Cardiac muscle cell (in vitro differentiated cells and primary cell): ENCODE data around the gene CDH4. TPM values are rescaled to one million over a fixed set of nuclear protein-coding genes. Genes with fewer than 3 reads are reported as not detected.

Experiments used
- DNase-seq, 2 donors: peaks; one replicate each; pipeline versions ENCODE4 v3.0.0 to v3.0.0-alpha.2; 2010 to 2017; ENCODE audit warnings: low read depth in 1 of 2, low spot score in 1 of 2
- H3K27ac ChIP-seq: fragments of 200-600 bp; sonication (generic); 2 replicates; pipeline ENCODE4 v1.5.1; 2016
- H3K27me3 ChIP-seq: fragments of 200-600 bp; sonication (generic); 2 replicates; pipeline ENCODE4 v1.6.0; 2016; ENCODE audit warnings: control low read depth
- H3K36me3 ChIP-seq: fragments of 200-600 bp; sonication (generic); 2 replicates; pipeline ENCODE4 v1.5.1; 2016; ENCODE audit warnings: control low read depth
- H3K4me1 ChIP-seq: fragments of 200-600 bp; sonication (generic); 2 replicates; pipeline ENCODE4 v1.8.1; 2017; ENCODE audit warnings: low read depth, mild to moderate bottlenecking, mixed run types
- H3K4me3 ChIP-seq: fragments of 200-600 bp; sonication (generic); 2 replicates; pipeline ENCODE4 v1.5.1; 2016; ENCODE audit warnings: mild to moderate bottlenecking
- H3K9me3 ChIP-seq: fragments of 200-600 bp; sonication (generic); 2 replicates; pipeline ENCODE4 v1.5.1; 2017; ENCODE audit warnings: low read depth, mild to moderate bottlenecking, control low read depth
- polyA plus RNA-seq: library from polyadenylated mRNA; unstranded; fragments of >200 nt; fragmentation: Nextera tagmentation; extraction: Ambion mirVana; gene quantifications from 2 replicates; pipeline ENCODE4 v1.2.1, GENCODE V29; 2016
- total RNA-seq: library from RNA; depleted of rRNA; stranded (reverse); fragments of >200 nt; gene quantifications from 2 replicates; pipeline ENCODE4 v1.2.3, GENCODE V29; 2016
- TF ChIP-seq, protein P1 (sequence below): IDR thresholded peaks from 2 replicates; pipeline ENCODE4 v1.5.1; 2012; ENCODE audit warnings: low read depth, mild to moderate bottlenecking, low read length

Gene CDH4
- total and polyA plus RNA-seq, 2 experiments from 2014 or later: 0.43 to 0.80 TPM

DNA sequence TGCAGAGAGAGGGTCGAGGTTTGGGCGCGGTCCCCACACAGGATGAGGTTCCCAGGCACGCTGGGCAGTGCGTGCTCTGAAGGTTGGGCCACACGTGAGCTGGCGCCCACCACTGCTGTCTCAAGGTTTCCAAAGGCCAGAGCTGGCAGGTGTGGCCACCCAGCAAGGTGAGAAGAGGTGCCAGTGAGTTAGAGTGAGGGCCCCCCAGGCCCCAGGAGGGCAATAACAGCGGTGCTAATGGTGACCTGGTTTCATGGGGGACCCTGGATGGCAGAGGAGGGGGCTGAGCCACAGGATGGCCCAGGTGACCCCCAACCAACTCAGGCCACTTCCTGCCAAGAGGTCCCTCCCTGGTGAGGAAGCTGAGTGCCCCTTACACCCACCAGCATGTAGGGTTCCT is 628.6 kb downstream of the CDH4 start:
- H3K9me3 ChIP-seq: no peaks in the 10 kb centered on the region
- no peak for DNase-seq
- H3K27ac ChIP-seq: no peak overlapping the region
- no peaks in the 10 kb centered on the region for H3K27me3 ChIP-seq
- no peaks in the 10 kb centered on the region for H3K36me3 ChIP-seq
- H3K4me1 ChIP-seq: no peaks in the 10 kb centered on the region
- H3K4me3 ChIP-seq: no peak overlapping the region
- TF ChIP-seq, protein P1, sequence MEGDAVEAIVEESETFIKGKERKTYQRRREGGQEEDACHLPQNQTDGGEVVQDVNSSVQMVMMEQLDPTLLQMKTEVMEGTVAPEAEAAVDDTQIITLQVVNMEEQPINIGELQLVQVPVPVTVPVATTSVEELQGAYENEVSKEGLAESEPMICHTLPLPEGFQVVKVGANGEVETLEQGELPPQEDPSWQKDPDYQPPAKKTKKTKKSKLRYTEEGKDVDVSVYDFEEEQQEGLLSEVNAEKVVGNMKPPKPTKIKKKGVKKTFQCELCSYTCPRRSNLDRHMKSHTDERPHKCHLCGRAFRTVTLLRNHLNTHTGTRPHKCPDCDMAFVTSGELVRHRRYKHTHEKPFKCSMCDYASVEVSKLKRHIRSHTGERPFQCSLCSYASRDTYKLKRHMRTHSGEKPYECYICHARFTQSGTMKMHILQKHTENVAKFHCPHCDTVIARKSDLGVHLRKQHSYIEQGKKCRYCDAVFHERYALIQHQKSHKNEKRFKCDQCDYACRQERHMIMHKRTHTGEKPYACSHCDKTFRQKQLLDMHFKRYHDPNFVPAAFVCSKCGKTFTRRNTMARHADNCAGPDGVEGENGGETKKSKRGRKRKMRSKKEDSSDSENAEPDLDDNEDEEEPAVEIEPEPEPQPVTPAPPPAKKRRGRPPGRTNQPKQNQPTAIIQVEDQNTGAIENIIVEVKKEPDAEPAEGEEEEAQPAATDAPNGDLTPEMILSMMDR: no peak

- DNase-seq: no peak
- Histone ChIP-seq H3K4me1 (no peaks in the 10 kb centered on the region), H3K36me3 (no peaks in the 10 kb centered on the region), H3K27ac (no peak overlapping the region), H3K4me3 (no peak overlapping the region), H3K27me3 (no peaks in the 10 kb centered on the region), H3K9me3 (no peaks in the 10 kb centered on the region)
- TF ChIP-seq, protein P1: no peak
These were observed 629.4 kb downstream of the CDH4 start for GRCh38 chr20:61881416-61881815.

DNA sequence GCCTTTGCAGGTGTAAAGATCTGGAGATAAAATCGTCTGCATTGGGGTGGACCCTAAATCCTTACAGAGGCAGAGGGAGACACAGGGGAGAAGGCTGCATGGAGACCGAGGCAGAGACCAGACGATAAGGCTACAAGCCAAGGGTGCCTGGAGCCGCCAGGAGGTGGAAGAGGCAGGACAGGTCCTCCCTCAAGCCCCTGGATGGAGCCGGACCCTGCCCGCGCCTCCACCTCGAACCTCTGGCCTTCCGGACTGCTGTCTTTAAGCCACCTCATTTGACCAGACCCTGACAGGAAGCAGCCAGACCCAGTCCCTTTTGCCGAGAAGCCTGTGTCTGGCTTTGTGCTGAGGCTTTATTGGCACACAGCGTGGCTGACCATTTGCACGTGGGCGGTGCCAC is 629.8 kb downstream of the CDH4 start:
- DNase-seq: no peak
- no peaks in the 10 kb centered on the region for H3K27me3 ChIP-seq
- no peaks in the 10 kb centered on the region for H3K4me1 ChIP-seq
- TF ChIP-seq, protein P1: no peak
- H3K4me3 ChIP-seq: no peak overlapping the region
- no peaks in the 10 kb centered on the region for H3K36me3 ChIP-seq
- H3K9me3 ChIP-seq: no peaks in the 10 kb centered on the region
- H3K27ac ChIP-seq: no peak overlapping the region

DNA sequence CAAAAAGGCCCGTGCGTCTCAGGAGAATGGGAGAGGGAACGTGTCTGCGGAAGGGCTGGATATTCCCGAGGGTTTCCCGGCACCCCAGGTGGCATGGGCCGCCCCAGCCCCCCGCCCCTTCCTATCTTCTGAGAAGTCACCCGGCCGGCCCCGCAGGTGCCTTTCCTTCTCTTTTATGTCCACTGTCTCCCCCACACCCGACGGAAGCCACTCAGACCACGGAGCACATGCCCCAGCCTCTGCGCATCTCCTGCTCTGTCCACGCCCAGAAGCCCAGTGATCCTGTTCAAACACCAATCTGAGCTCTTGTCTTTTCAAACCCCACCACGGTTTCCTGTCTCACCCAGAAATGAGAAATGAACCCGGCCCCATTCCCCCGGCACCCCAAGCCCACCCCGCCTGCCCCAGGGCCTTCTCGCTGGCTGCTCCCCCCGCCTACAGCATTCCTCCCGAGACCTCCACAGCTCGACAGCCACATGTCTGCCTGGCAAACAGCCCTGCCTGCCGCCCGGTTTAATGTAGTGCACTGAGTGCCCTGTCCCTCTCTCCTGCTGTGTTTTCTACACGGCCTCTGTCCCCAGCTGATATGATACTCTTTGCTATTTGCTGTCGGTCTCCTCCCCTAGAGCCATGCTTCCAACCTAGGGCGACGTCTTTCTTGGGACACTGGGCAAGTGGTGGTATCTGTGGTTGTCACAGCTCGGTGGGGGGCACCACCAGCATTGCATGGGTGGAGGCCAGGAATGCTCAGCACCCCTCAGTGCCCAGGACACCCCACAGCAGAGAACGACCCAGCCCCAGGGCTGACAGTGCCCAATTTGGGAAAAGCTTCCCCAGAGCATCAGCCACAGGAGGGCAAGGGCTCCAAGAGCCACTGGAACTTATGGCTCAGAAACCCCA is 630.9 kb downstream of the CDH4 start:
- TF ChIP-seq, protein P1: no peak
- no peak for DNase-seq
- no peaks in the 10 kb centered on the region for H3K4me1 ChIP-seq
- H3K36me3 ChIP-seq: no peaks in the 10 kb centered on the region
- no peak overlapping the region for H3K27ac ChIP-seq
- H3K9me3 ChIP-seq: no peaks in the 10 kb centered on the region
- H3K27me3 ChIP-seq: no peaks in the 10 kb centered on the region
- no peak overlapping the region for H3K4me3 ChIP-seq

- Histone ChIP-seq H3K27ac (no peak overlapping the region), H3K27me3 (no peaks in the 10 kb centered on the region), H3K9me3 (no peaks in the 10 kb centered on the region), H3K4me1 (no peaks in the 10 kb centered on the region), H3K4me3 (no peak overlapping the region), H3K36me3 (no peaks in the 10 kb centered on the region)
- no peak for DNase-seq
- TF ChIP-seq, protein P1: no peak
These were observed 631.9 kb downstream of the CDH4 start for GRCh38 chr20:61883857-61884393.
